Frontal cortex (tissue), 4 donors: Measurements from ENCODE around the gene NRSN2. TPM values are rescaled to one million over a fixed set of nuclear protein-coding genes. Genes with fewer than 3 reads are reported as not detected.
"Not testable (repeated sequence)": the region's sequence is repeated elsewhere in the genome, so short reads cannot be mapped to it uniquely, and the experiment has no call there.

Experiments
- DNase-seq, 2 donors: peaks; one replicate each; pipeline ENCODE4 v3.0.0; 2012; ENCODE audit warnings: low spot score in 2 of 2
- FAIRE-seq: peaks from 2 replicates; lab custom pipeline; 2012; peaks lifted over from hg19 to GRCh38; lab: Jason Lieb, UNC
- total RNA-seq: library from RNA; depleted of rRNA; stranded (reverse); fragments of >200 nt; gene quantifications from one replicate; pipeline ENCODE4 v1.2.3, GENCODE V29; 2014
- donor health status: control.
- donor health status: control.
- donor health status: control.

Gene NRSN2
- total RNA-seq, 1 donor from 2014 or later: 26.1 TPM

- no peak for FAIRE-seq
- peak; percentile 97 to 99 for DNase-seq
Observed at GRCh38 chr20:347640-348484, 951 bp downstream of the NRSN2 start.

GRCh38 chr20:348972-349841 is 2.3 kb downstream of the NRSN2 start:
- FAIRE-seq: no peak
- no peak for DNase-seq

GRCh38 chr20:353166-353565 is 6.3 kb downstream of the NRSN2 start:
- FAIRE-seq (no peak), DNase-seq (no peak)

GRCh38 chr20:354298-354977 is 7.5 kb downstream of the NRSN2 start:
- FAIRE-seq (no peak), DNase-seq (peak; percentile 73 to 89)

GRCh38 chr20:356154-356553 is 9.2 kb downstream of the NRSN2 start:
- FAIRE-seq: not testable (repeated sequence)

GRCh38 chr20:356745-357144 is 9.8 kb downstream of the NRSN2 start:
- FAIRE-seq (no peak), DNase-seq (no peak)

More at GRCh38 chr20:356154-356553, 9.2 kb downstream of the NRSN2 start:
- DNase-seq: not testable (repeated sequence)

GRCh38 chr20:358891-359555 is 12.1 kb downstream of the NRSN2 start:
- DNase-seq (no peak), FAIRE-seq (no peak)

- no peak for FAIRE-seq
- no peak for DNase-seq
Observed at GRCh38 chr20:361561-361960, 14.7 kb downstream of the NRSN2 start.

GRCh38 chr20:362271-363254 is 15.7 kb downstream of the NRSN2 start:
- DNase-seq: peak in 1 of 2 donors; percentile 40
- no peak for FAIRE-seq

- no peak for DNase-seq
- FAIRE-seq: no peak
Observed at GRCh38 chr20:363319-364078, 16.6 kb downstream of the NRSN2 start.

GRCh38 chr20:364905-365794 is 18.2 kb downstream of the NRSN2 start:
- DNase-seq (no peak), FAIRE-seq (no peak)

- no peak for FAIRE-seq
- no peak for DNase-seq
Observed at GRCh38 chr20:366041-366718, 19.3 kb downstream of the NRSN2 start.

- no peak for DNase-seq
- no peak for FAIRE-seq
Observed at GRCh38 chr20:366719-367485, 20.0 kb downstream of the NRSN2 start.

GRCh38 chr20:367486-367887 is 20.6 kb downstream of the NRSN2 start:
- no peak for DNase-seq
- no peak for FAIRE-seq

- FAIRE-seq (no peak), DNase-seq (no peak)
Observed at GRCh38 chr20:368915-369314, 22.0 kb downstream of the NRSN2 start.
